Activated naive CD8-positive, alpha-beta T cell treated with anti-CD3 and anti-CD28 coated beads, Interleukin-2, amount 50 U/mL, for 24 hours (primary cell): ENCODE results near the gene CAMTA1.

Experiments
- ATAC-seq: fragments of 150-1000 bp; cut with Tn5 transposase; one replicate; pipeline ENCODE4 v1.10.0; 2021
- DNase-seq: peaks from one replicate; pipeline ENCODE4 v3.0.0; 2021
- H3K27ac Mint-ChIP-seq: one replicate; pipeline ENCODE4 v1.8.0; 2021; ENCODE audit warnings: mild to moderate bottlenecking, mixed read lengths
- H3K27me3 Mint-ChIP-seq: one replicate; pipeline ENCODE4 v1.8.0; 2021; ENCODE audit warnings: mixed read lengths
- H3K36me3 Mint-ChIP-seq: one replicate; pipeline ENCODE4 v1.8.0; 2021; ENCODE audit warnings: low read depth, mixed read lengths
- H3K4me1 Mint-ChIP-seq: one replicate; pipeline ENCODE4 v1.8.0; 2021; ENCODE audit warnings: mixed read lengths
- H3K4me3 Mint-ChIP-seq: one replicate; pipeline ENCODE4 v1.8.0; 2021; ENCODE audit warnings: mild to moderate bottlenecking, moderate library complexity, mixed read lengths
- H3K9me3 Mint-ChIP-seq: one replicate; pipeline ENCODE4 v1.8.0; 2021; ENCODE audit warnings: mixed read lengths

Gene CAMTA1

GRCh38 chr1:7233646-7234470 is 448.6 kb downstream of the CAMTA1 start:
- no peak for ATAC-seq
- H3K4me3 Mint-ChIP-seq: no peak overlapping the region
- H3K9me3 Mint-ChIP-seq: no peaks in the 10 kb centered on the region
- no peaks in the 10 kb centered on the region for H3K36me3 Mint-ChIP-seq
- H3K27me3 Mint-ChIP-seq: peaks cover 9% of the 10 kb centered on the region
- no peaks in the 10 kb centered on the region for H3K4me1 Mint-ChIP-seq
- DNase-seq: no peak
- H3K27ac Mint-ChIP-seq: no peak overlapping the region

DNA sequence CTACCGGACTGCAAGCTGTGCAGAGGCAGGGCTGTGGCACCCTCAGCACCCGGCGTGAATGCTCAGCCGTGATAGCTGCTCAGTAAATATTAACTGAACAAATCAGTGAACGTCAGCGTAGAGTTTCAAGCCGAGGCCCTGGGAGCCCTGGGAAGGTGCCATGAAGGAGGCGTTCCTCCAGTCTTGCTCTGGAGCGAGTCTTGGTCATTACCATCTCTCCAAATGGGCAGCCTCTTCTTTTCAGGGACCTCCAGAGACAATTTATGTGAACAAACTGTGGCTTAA is 449.2 kb downstream of the CAMTA1 start:
- Mint-ChIP-seq H3K27me3 (peaks cover 9% of the 10 kb centered on the region), H3K27ac (no peak overlapping the region), H3K9me3 (no peaks in the 10 kb centered on the region), H3K4me1 (no peaks in the 10 kb centered on the region), H3K36me3 (no peaks in the 10 kb centered on the region), H3K4me3 (no peak overlapping the region)
- no peak for ATAC-seq
- DNase-seq: no peak

DNA sequence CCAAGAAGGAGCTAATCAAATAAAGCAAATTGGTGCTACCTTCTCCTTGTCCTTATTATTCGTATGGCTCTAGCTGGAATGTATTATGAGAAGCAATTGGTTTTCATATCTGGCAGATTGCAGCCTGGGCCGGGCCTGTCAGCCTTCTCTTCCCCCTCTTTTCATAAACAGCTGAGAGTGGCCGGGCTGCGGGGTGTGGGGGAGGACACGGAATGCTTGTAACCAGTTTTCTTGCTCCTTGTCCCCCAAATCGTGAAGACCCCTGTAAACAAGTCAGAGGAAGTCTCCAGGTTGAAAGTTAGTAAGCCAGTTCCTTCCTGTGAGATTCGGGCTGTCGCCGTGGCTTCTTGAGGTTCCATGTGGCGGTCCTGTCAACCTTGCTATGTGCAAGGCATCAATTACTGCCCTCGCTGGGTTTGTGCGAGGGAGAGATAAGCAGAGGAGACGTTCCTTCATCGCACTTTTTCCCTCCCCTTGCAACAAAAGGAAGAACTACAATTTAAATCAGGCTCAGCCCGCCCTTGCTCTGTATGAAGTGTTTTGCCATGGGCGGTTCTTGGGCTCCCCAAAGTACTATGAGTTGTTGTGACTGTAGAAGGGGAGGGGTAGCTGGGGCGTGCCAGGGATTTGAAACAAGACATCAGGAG is 450.7 kb downstream of the CAMTA1 start:
- no peak overlapping the region for H3K27ac Mint-ChIP-seq
- no peak for ATAC-seq
- no peaks in the 10 kb centered on the region for H3K36me3 Mint-ChIP-seq
- no peak overlapping the region for H3K4me3 Mint-ChIP-seq
- no peaks in the 10 kb centered on the region for H3K9me3 Mint-ChIP-seq
- H3K27me3 Mint-ChIP-seq: peaks cover 9% of the 10 kb centered on the region
- H3K4me1 Mint-ChIP-seq: no peaks in the 10 kb centered on the region
- DNase-seq: no peak

DNA sequence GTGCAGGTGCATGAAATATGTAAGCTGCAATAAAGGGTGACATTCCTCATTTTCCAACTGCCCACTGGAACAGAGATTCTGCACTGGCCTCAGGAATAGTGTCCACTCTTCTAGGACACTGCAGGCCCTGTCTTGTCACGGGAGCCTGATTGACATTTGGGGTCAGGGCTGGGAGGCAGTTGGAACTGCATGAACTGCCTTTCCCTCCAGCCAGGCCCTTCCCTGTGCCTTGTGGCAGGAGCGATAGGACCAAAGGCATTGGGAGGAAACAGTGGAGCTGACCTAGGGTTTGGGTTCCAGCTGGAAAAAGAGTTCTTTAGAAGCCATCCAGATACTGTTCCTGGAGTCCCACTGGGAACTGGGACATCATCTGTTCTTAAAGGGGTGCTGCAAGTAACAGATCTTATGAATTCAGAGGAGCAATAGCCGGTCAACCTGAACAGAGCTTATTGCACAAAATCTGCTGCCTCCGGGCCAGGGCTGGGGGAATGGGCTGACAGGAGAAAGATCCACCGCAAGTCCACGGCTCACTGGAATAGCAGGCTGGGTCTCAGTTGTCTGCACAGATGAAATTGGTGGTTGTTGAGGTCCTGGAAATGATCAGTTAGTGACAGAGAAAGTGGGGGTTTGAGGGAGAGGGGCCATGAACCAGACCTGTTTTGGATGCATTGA is 451.7 kb downstream of the CAMTA1 start:
- DNase-seq: no peak
- Mint-ChIP-seq H3K27me3 (peaks cover 9% of the 10 kb centered on the region), H3K27ac (no peak overlapping the region), H3K4me1 (no peaks in the 10 kb centered on the region), H3K9me3 (no peaks in the 10 kb centered on the region), H3K4me3 (no peak overlapping the region), H3K36me3 (no peaks in the 10 kb centered on the region)
- no peak for ATAC-seq

- no peak for DNase-seq
- H3K4me3 Mint-ChIP-seq: no peak overlapping the region
- H3K9me3 Mint-ChIP-seq: peaks cover 3% of the 10 kb centered on the region
- H3K27ac Mint-ChIP-seq: no peak overlapping the region
- H3K4me1 Mint-ChIP-seq: no peaks in the 10 kb centered on the region
- ATAC-seq: no peak
- H3K27me3 Mint-ChIP-seq: peaks cover 22% of the 10 kb centered on the region
- no peaks in the 10 kb centered on the region for H3K36me3 Mint-ChIP-seq
Observed at GRCh38 chr1:7247158-7247557, 461.9 kb downstream of the CAMTA1 start.

GRCh38 chr1:7247791-7248548 is 462.7 kb downstream of the CAMTA1 start:
- Mint-ChIP-seq H3K27ac (no peak overlapping the region), H3K36me3 (no peaks in the 10 kb centered on the region), H3K4me3 (no peak overlapping the region), H3K9me3 (peaks cover under 1% of the 10 kb centered on the region), H3K4me1 (no peaks in the 10 kb centered on the region), H3K27me3 (peaks cover 22% of the 10 kb centered on the region)
- no peak for ATAC-seq
- DNase-seq: no peak

DNA sequence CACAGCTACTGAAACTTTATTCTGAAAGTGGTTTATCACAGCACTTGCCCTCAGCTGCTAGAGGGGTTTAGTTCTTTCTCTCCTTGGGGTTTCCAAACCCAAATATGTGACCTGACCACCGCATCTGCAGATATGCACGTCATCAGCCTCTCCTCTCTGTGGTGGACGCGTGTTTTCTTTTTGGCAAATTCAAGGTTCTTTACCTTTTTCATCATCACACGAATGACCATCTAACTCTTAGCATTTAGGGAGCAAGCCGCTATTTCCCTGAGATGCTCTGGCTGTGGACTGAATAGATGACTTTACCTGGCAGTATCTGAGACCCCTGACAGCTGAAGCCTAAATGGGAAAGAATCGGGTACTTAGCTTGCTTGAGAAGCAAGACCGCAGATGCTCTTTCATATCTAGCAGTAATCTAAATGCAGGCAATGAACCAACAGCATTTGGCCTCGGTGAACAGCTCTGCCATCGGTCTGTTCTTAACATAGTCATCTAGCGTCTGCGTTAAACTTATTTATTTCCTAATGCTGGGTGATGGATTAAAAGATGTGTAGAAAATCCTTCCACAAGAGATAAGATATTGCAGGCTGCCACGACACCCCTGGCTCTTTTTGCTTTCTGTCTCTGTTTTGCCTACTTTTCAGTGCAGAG is 463.4 kb downstream of the CAMTA1 start:
- H3K36me3 Mint-ChIP-seq: no peaks in the 10 kb centered on the region
- no peaks in the 10 kb centered on the region for H3K9me3 Mint-ChIP-seq
- H3K4me3 Mint-ChIP-seq: no peak overlapping the region
- H3K27me3 Mint-ChIP-seq: peaks cover 22% of the 10 kb centered on the region
- no peak overlapping the region for H3K27ac Mint-ChIP-seq
- H3K4me1 Mint-ChIP-seq: no peaks in the 10 kb centered on the region
- DNase-seq: no peak
- ATAC-seq: no peak

DNA sequence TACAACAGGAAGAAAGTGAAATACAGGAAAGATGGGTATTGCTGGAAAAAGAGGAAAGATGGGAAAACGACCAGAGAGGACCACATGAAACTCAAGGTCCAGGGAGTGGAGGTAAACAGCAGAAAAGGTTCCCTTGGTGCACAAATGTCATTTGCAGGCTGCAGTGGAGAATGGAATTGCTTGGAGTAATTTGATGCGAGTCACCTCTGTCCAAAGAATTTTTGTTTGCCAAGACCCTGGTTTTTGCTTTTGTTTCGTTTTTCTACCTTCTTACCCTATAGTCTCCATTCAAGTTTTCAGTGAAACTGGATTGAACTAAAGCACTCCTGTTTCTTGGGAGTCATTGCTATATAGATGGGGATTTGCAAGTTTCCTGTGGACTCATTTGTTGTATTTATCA is 464.3 kb downstream of the CAMTA1 start:
- no peak overlapping the region for H3K4me3 Mint-ChIP-seq
- no peaks in the 10 kb centered on the region for H3K36me3 Mint-ChIP-seq
- no peak for DNase-seq
- H3K4me1 Mint-ChIP-seq: no peaks in the 10 kb centered on the region
- H3K9me3 Mint-ChIP-seq: no peaks in the 10 kb centered on the region
- peaks cover 22% of the 10 kb centered on the region for H3K27me3 Mint-ChIP-seq
- no peak overlapping the region for H3K27ac Mint-ChIP-seq
- ATAC-seq: no peak

DNA sequence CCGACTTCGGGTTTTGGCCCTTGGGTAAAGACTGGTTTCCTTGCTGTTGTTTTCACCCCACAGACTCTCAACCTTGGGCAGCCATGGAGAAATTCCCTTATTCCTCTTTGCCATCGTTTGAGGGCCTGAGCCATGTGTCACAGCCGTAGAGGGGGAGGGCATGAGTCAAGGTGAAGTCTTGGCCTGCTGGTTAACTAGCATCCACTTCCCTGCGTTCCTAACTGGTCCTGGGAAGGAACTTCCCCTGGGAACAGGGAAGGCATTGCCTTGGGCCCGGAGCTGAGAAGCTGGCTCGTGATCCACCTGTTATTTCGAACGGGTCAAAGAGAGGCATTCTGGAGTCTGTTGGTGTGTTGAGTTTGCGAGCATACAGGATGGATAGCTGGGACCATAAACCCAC is 464.9 kb downstream of the CAMTA1 start:
- no peak for DNase-seq
- Mint-ChIP-seq H3K9me3 (no peaks in the 10 kb centered on the region), H3K4me3 (no peak overlapping the region), H3K36me3 (no peaks in the 10 kb centered on the region), H3K27ac (no peak overlapping the region), H3K4me1 (no peaks in the 10 kb centered on the region), H3K27me3 (peaks cover 22% of the 10 kb centered on the region)
- no peak for ATAC-seq

GRCh38 chr1:7250597-7251453 is 465.6 kb downstream of the CAMTA1 start:
- no peak for DNase-seq
- H3K4me1 Mint-ChIP-seq: no peaks in the 10 kb centered on the region
- H3K27me3 Mint-ChIP-seq: peaks cover 22% of the 10 kb centered on the region
- H3K36me3 Mint-ChIP-seq: no peaks in the 10 kb centered on the region
- no peaks in the 10 kb centered on the region for H3K9me3 Mint-ChIP-seq
- no peak overlapping the region for H3K4me3 Mint-ChIP-seq
- ATAC-seq: no peak
- H3K27ac Mint-ChIP-seq: no peak overlapping the region

DNA sequence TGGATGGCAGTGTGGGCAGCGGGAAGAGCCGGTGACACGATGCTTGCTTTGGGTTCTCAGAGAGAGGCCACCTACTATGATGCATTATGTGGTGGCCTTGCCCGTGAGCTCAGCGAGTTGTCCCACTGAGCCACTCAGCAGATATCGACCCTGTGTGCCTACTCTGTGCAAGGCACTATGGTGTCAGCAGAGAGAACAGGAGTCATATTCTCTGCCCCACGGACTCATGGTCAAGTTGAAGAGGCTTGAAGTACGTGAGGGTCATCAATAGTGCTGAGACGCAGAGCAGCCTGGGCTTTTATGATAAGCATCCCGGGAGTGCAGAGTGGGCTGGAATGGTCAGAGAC is 466.2 kb downstream of the CAMTA1 start:
- Mint-ChIP-seq H3K9me3 (no peaks in the 10 kb centered on the region), H3K4me1 (no peaks in the 10 kb centered on the region), H3K27me3 (peaks cover 18% of the 10 kb centered on the region), H3K36me3 (no peaks in the 10 kb centered on the region), H3K27ac (no peak overlapping the region), H3K4me3 (no peak overlapping the region)
- no peak for ATAC-seq
- DNase-seq: no peak

DNA sequence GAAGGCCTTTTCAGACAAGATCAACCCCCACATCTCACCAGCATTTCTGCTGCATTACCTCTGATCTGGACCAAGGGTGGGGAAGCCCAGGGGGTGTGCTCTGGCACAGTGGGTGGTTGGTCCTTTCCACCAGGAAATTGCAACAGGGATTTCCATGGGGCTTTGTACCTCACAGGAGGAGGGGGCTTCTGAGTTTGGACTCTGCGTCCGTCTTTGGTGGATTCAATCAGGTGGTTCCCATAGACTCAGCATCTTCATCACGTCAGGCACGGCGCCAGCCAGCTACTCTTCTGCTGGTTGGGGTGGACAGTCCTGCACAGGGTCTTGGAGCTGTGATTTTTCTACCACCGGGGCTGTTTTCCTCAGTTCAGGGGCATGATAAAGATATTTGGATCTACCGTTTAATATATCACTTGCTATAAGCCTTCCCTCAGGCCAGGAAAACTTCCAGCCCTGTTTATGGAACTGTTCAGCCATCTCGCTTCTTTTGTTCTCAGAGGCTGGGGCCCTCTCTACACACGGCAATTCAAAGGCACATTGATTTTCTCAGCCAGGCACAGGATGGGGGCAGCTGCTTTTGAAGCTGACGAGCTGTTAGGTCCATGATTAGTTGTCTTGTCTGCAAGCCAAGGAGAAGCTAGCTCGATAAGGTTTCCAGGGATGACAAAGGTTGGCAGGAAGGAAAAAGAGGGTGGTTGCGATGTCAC is 467.3 kb downstream of the CAMTA1 start:
- ATAC-seq (no peak), DNase-seq (no peak)
- H3K9me3 Mint-ChIP-seq: no peaks in the 10 kb centered on the region
- H3K36me3 Mint-ChIP-seq: no peaks in the 10 kb centered on the region
- peaks cover 10% of the 10 kb centered on the region for H3K27me3 Mint-ChIP-seq
- H3K4me1 Mint-ChIP-seq: no peaks in the 10 kb centered on the region
- no peak overlapping the region for H3K27ac Mint-ChIP-seq
- H3K4me3 Mint-ChIP-seq: no peak overlapping the region

- H3K4me3 Mint-ChIP-seq: no peak overlapping the region
- H3K27me3 Mint-ChIP-seq: peaks cover 8% of the 10 kb centered on the region
- DNase-seq: no peak
Observed at GRCh38 chr1:7253118-7253480, 467.8 kb downstream of the CAMTA1 start.

More at GRCh38 chr1:7253118-7253480, 467.8 kb downstream of the CAMTA1 start:
- no peaks in the 10 kb centered on the region for H3K36me3 Mint-ChIP-seq
- H3K4me1 Mint-ChIP-seq: no peaks in the 10 kb centered on the region
- ATAC-seq: no peak
- H3K9me3 Mint-ChIP-seq: no peaks in the 10 kb centered on the region
- H3K27ac Mint-ChIP-seq: no peak overlapping the region
